ENCODE data around the gene CGNL1.

CGNL1 gene

GRCh38 chr15:57343498-57343897 lies 32.8 kb upstream of the CGNL1 start:
- no peaks in the 10 kb centered on the region for H3K27me3 ChIP-seq (replicated peaks; ENCODE audit: control insufficient read depth, insufficient read depth, low read length)
- no peak for TF ChIP-seq CTCF (IDR thresholded peaks at IDR 0.05; ENCODE audit: insufficient read depth, low read length, poor library complexity, severe bottlenecking)
- no peaks in the 10 kb centered on the region for H3K36me3 ChIP-seq (ENCODE audit: control insufficient read depth, insufficient read depth, low read length)
- no peak overlapping the region for H3K4me3 ChIP-seq (replicated peaks; ENCODE audit: low read depth, low read length)
- no peak for DNase-seq (ENCODE audit: extremely low read depth, insufficient read length)

GRCh38 chr15:57344282-57344681 lies 32.0 kb upstream of the CGNL1 start:
- Histone ChIP-seq H3K27me3 (replicated peaks; ENCODE audit: control insufficient read depth, insufficient read depth, low read length) (no peaks in the 10 kb centered on the region), H3K36me3 (ENCODE audit: control insufficient read depth, insufficient read depth, low read length) (no peaks in the 10 kb centered on the region), H3K4me3 (replicated peaks; ENCODE audit: low read depth, low read length) (no peak overlapping the region)
- DNase-seq (ENCODE audit: extremely low read depth, insufficient read length): no peak
- TF ChIP-seq CTCF (IDR thresholded peaks at IDR 0.05; ENCODE audit: insufficient read depth, low read length, poor library complexity, severe bottlenecking): no peak

- TF ChIP-seq CTCF (IDR thresholded peaks at IDR 0.05; ENCODE audit: insufficient read depth, low read length, poor library complexity, severe bottlenecking): no peak
- no peaks in the 10 kb centered on the region for H3K27me3 ChIP-seq (replicated peaks; ENCODE audit: control insufficient read depth, insufficient read depth, low read length)
- DNase-seq (ENCODE audit: extremely low read depth, insufficient read length): no peak
- no peak overlapping the region for H3K4me3 ChIP-seq (replicated peaks; ENCODE audit: low read depth, low read length)
- no peaks in the 10 kb centered on the region for H3K36me3 ChIP-seq (ENCODE audit: control insufficient read depth, insufficient read depth, low read length)
Observed at GRCh38 chr15:57345584-57345983, 30.7 kb upstream of the CGNL1 start.

- H3K4me3 ChIP-seq (replicated peaks; ENCODE audit: low read depth, low read length): no peak overlapping the region
- no peak for TF ChIP-seq CTCF (IDR thresholded peaks at IDR 0.05; ENCODE audit: insufficient read depth, low read length, poor library complexity, severe bottlenecking)
- H3K27me3 ChIP-seq (replicated peaks; ENCODE audit: control insufficient read depth, insufficient read depth, low read length): no peaks in the 10 kb centered on the region
- no peak for DNase-seq (ENCODE audit: extremely low read depth, insufficient read length)
- no peaks in the 10 kb centered on the region for H3K36me3 ChIP-seq (ENCODE audit: control insufficient read depth, insufficient read depth, low read length)
Observed at GRCh38 chr15:57348081-57348480, 28.2 kb upstream of the CGNL1 start.

- TF ChIP-seq CTCF (IDR thresholded peaks at IDR 0.05; ENCODE audit: insufficient read depth, low read length, poor library complexity, severe bottlenecking): no peak
- no peak for DNase-seq (ENCODE audit: extremely low read depth, insufficient read length)
- H3K4me3 ChIP-seq (replicated peaks; ENCODE audit: low read depth, low read length): no peak overlapping the region
- no peaks in the 10 kb centered on the region; the same call in 1 of the 2 replicates for H3K27me3 ChIP-seq (replicated peaks; ENCODE audit: control insufficient read depth, insufficient read depth, low read length)
- no peaks in the 10 kb centered on the region for H3K36me3 ChIP-seq (ENCODE audit: control insufficient read depth, insufficient read depth, low read length)
Observed at GRCh38 chr15:57352535-57353316, 23.6 kb upstream of the CGNL1 start.
